Measurements from ENCODE around the gene ALDOB. TPM values are rescaled to one million over a fixed set of nuclear protein-coding genes. Genes with fewer than 3 reads are reported as not detected.

Gene ALDOB
- total and polyA plus RNA-seq, 5 donors from 2014 or later, result not detected

DNA sequence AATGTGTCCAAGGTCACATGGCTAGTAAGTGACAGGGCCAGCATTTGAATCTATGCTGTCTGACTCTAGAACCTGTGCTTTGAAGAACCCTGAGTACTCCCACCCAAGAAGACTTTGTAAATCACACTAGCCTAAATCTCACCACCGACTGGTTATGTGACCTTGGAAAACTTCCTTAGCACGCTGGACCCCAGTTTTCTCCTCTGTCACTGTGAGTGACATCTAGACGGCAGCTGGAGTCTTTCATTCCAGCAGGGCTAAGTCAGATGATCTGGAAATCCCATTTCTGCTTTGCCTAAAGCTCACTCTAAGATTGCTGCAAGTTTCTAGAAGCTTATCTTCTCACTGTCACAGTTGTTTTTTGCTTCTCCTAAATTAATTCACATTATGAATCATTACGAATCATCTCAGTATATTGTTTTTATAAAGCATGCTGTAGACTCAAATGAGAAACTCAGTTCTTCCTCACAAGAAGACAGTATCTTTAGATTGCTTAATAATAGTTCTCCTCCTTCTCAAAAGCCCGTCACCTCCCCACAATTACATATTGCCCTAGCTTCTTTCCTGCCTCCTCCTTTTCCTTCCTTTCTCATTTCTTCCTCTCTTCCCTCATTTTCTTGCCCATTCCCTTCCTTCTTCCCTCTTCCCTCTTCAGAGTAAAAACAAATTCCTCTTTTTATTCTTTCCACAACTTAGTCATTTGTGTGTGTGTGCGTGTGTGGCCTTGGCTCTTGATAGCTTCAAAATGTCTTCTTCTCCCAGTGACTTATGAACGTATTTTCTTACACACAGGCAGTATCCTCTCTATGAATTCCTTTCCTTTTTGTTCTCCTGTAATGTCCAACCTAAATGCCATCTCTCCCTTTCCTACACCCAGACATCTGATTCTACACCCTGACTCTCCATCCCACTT lies 16.8 kb downstream of the ALDOB start:
- no peak for ATAC-seq (ENCODE audit: low read depth in 2 of 2)
- Histone ChIP-seq H3K4me3 (ENCODE audit: low read depth, low read length) (no peak overlapping the region), H3K27me3 (ENCODE audit: control insufficient read depth, insufficient read depth, low read length) (no peaks in the 10 kb centered on the region), H3K9me3 (ENCODE audit: control insufficient read depth in 2 of 2, low read length in 2 of 2) (peaks cover 38 to 42% of the 10 kb centered on the region in 2 experiments), H3K36me3 (ENCODE audit: control insufficient read depth, insufficient read depth, low read length) (no peaks in the 10 kb centered on the region), H3K4me1 (ENCODE audit: control insufficient read depth, insufficient read depth, low read length, poor library complexity, severe bottlenecking) (no peaks in the 10 kb centered on the region), H3K27ac (ENCODE audit: insufficient read depth, low read length, poor library complexity, severe bottlenecking) (no peak overlapping the region)
- no peaks in the 10 kb centered on the region for H3K4me1 Mint-ChIP-seq
- peaks cover 4% of the 10 kb centered on the region for H3K27me3 Mint-ChIP-seq
- H3K27ac Mint-ChIP-seq, result no peak overlapping the region
- H3K9me3 Mint-ChIP-seq, result peaks cover 3 to 55% (median 24%) of the 10 kb centered on the region in 7 donors
- H3K36me3 Mint-ChIP-seq, result peaks cover 6% of the 10 kb centered on the region
- H3K4me3 Mint-ChIP-seq, result no peak overlapping the region
- DNase-seq, result no peak

DNA sequence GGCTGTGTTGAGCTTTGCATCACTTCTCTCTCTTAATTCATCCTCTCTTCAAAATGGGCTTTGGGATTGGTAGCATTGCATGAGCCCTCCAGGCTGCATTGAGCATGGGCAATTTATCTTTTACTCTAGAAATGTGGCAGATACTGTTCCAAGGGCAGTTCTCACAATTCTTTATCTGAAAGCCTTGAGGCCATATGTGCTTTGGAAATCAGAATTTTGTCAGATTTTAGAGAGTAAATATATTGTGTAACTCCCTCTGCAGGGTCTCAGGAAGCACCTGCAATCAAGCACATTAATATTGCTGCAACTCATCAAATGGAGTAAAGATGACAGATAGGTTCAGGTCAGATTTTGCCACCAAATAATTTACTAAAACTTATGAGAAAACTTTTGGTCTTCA lies 17.6 kb downstream of the ALDOB start:
- no peak overlapping the region for H3K4me3 Mint-ChIP-seq

DNA sequence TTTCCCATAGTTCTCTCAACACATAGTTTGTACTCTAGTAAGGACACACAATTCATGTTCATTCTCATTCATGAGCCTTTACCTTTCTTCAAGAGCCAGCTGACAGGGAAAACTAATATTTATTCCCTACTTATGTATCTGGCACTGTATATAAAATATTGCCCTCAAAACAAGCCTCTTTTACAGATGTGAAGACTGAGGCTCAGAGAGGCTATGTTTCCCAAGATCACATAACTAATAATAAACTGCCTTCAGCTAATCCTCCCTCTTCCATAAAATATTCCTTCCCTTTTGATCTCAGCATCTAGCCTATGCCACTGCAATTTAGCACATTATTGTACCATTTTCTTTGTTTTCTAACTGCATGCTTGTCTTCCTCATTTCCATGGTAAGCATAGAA lies 18.2 kb downstream of the ALDOB start:
- DNase-seq, result no peak
- H3K36me3 Mint-ChIP-seq, result peaks cover 15% of the 10 kb centered on the region
- ATAC-seq (ENCODE audit: low read depth in 2 of 2), result no peak

More for the DNA sequence above, 17.6 kb downstream of the ALDOB start:
- no peak for ATAC-seq (ENCODE audit: low read depth in 2 of 2)
- no peak for DNase-seq
- no peaks in the 10 kb centered on the region for H3K4me1 Mint-ChIP-seq
- H3K9me3 Mint-ChIP-seq, result peaks cover 6 to 59% (median 28%) of the 10 kb centered on the region in 7 donors
- Histone ChIP-seq H3K9me3 (ENCODE audit: control insufficient read depth in 2 of 2, low read length in 2 of 2) (peaks cover 45 to 50% of the 10 kb centered on the region in 2 experiments), H3K27me3 (ENCODE audit: control insufficient read depth, insufficient read depth, low read length) (no peaks in the 10 kb centered on the region), H3K4me3 (ENCODE audit: low read depth, low read length) (no peak overlapping the region), H3K4me1 (ENCODE audit: control insufficient read depth, insufficient read depth, low read length, poor library complexity, severe bottlenecking) (no peaks in the 10 kb centered on the region), H3K36me3 (ENCODE audit: control insufficient read depth, insufficient read depth, low read length) (no peaks in the 10 kb centered on the region), H3K27ac (ENCODE audit: insufficient read depth, low read length, poor library complexity, severe bottlenecking) (no peak overlapping the region)
- H3K36me3 Mint-ChIP-seq, result peaks cover 11% of the 10 kb centered on the region
- H3K27ac Mint-ChIP-seq, result peak overlapping the region in 1 of 3 donors; percentile 12
- no peaks in the 10 kb centered on the region for H3K27me3 Mint-ChIP-seq

DNA sequence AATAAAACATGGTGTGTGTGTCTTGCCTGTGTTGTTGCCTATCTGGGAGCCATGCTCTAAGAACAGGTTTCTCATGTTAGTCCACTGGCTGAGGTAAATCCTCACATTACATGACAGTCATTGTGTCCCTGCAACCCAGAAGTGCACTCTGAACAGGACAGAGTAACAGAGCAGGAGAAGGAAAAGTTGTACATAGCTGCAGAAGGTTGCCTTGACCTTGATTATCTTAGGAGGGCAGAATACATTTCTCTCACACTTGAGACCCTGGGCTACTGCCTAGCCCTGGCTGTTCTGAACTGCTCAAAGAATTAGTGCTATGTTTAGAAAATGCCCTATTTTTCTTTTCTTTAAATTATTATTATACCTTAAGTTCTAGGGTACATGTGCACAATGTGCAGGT lies 20.0 kb downstream of the ALDOB start:
- Histone ChIP-seq H3K9me3 (ENCODE audit: control insufficient read depth in 2 of 2, low read length in 2 of 2) (peaks cover 55 to 73% of the 10 kb centered on the region in 2 experiments), H3K36me3 (ENCODE audit: control insufficient read depth, insufficient read depth, low read length) (no peaks in the 10 kb centered on the region), H3K4me1 (ENCODE audit: control insufficient read depth, insufficient read depth, low read length, poor library complexity, severe bottlenecking) (no peaks in the 10 kb centered on the region), H3K27ac (ENCODE audit: insufficient read depth, low read length, poor library complexity, severe bottlenecking) (no peak overlapping the region), H3K4me3 (ENCODE audit: low read depth, low read length) (no peak overlapping the region), H3K27me3 (ENCODE audit: control insufficient read depth, insufficient read depth, low read length) (no peaks in the 10 kb centered on the region)
- H3K9me3 Mint-ChIP-seq, result peaks cover 6 to 72% (median 36%) of the 10 kb centered on the region in 7 donors
- H3K4me3 Mint-ChIP-seq, result no peak overlapping the region
- DNase-seq, result no peak
- H3K36me3 Mint-ChIP-seq, result peaks cover 15% of the 10 kb centered on the region
- no peaks in the 10 kb centered on the region for H3K27me3 Mint-ChIP-seq
- no peak for ATAC-seq (ENCODE audit: low read depth in 2 of 2)
- H3K4me1 Mint-ChIP-seq, result no peaks in the 10 kb centered on the region
- no peak overlapping the region for H3K27ac Mint-ChIP-seq

More for the DNA sequence above, 18.2 kb downstream of the ALDOB start:
- Histone ChIP-seq H3K9me3 (ENCODE audit: control insufficient read depth in 2 of 2, low read length in 2 of 2) (peaks cover 48 to 55% of the 10 kb centered on the region in 2 experiments), H3K36me3 (ENCODE audit: control insufficient read depth, insufficient read depth, low read length) (no peaks in the 10 kb centered on the region), H3K4me1 (ENCODE audit: control insufficient read depth, insufficient read depth, low read length, poor library complexity, severe bottlenecking) (no peaks in the 10 kb centered on the region), H3K27ac (ENCODE audit: insufficient read depth, low read length, poor library complexity, severe bottlenecking) (no peak overlapping the region), H3K27me3 (ENCODE audit: control insufficient read depth, insufficient read depth, low read length) (no peaks in the 10 kb centered on the region), H3K4me3 (ENCODE audit: low read depth, low read length) (no peak overlapping the region)
- H3K27me3 Mint-ChIP-seq, result no peaks in the 10 kb centered on the region
- no peak overlapping the region for H3K27ac Mint-ChIP-seq
- no peaks in the 10 kb centered on the region for H3K4me1 Mint-ChIP-seq
- peaks cover 6 to 64% (median 32%) of the 10 kb centered on the region in 7 donors for H3K9me3 Mint-ChIP-seq
- H3K4me3 Mint-ChIP-seq, result no peak overlapping the region

DNA sequence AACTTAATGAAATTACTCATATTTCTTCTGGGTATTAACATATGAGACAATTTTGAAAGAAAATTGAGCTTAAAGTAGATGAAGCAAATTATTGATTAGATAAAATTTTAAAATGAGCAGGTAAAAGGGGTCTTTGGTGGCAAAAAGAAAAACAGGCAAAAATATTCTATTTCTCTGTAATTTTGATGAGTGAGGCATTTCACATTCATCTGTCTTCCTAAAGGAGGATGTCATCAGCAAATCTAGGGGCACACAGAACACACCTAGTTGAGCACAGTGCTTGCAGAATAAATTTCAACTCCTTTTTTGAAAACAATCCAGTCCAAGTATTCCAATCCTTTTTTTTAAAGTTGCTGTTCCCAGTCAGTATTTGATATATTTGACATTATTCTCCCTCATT lies 20.7 kb downstream of the ALDOB start:
- Mint-ChIP-seq H3K4me3 (no peak overlapping the region), H3K4me1 (no peaks in the 10 kb centered on the region), H3K36me3 (peaks cover 15% of the 10 kb centered on the region), H3K27me3 (no peaks in the 10 kb centered on the region), H3K27ac (no peak overlapping the region), H3K9me3 (peaks cover 6 to 71% (median 34%) of the 10 kb centered on the region in 7 donors)
- Histone ChIP-seq H3K9me3 (ENCODE audit: control insufficient read depth in 2 of 2, low read length in 2 of 2) (peaks cover 61 to 80% of the 10 kb centered on the region in 2 experiments), H3K36me3 (ENCODE audit: control insufficient read depth, insufficient read depth, low read length) (no peaks in the 10 kb centered on the region), H3K27ac (ENCODE audit: insufficient read depth, low read length, poor library complexity, severe bottlenecking) (no peak overlapping the region), H3K4me3 (ENCODE audit: low read depth, low read length) (no peak overlapping the region), H3K27me3 (ENCODE audit: control insufficient read depth, insufficient read depth, low read length) (no peaks in the 10 kb centered on the region), H3K4me1 (ENCODE audit: control insufficient read depth, insufficient read depth, low read length, poor library complexity, severe bottlenecking) (no peaks in the 10 kb centered on the region)
- DNase-seq (no peak), ATAC-seq (ENCODE audit: low read depth in 2 of 2) (no peak)

DNA sequence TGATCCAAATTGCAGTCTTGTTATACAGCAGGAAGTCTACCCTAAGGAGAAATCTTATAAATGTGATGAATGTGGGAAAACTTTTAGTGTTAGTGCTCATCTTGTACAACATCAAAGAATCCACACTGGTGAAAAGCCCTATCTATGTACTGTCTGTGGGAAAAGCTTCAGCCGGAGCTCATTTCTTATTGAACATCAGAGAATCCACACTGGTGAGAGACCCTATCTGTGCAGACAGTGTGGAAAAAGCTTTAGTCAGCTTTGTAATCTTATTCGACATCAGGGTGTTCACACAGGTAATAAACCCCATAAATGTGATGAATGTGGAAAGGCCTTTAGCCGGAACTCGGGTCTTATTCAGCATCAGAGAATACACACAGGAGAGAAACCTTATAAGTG lies 26.5 kb downstream of the ALDOB start:
- no peak for ATAC-seq (ENCODE audit: low read depth in 2 of 2)
- Mint-ChIP-seq H3K27ac (no peak overlapping the region), H3K36me3 (peaks cover 59% of the 10 kb centered on the region), H3K4me1 (peaks cover 0 to 12% (median 5%) of the 10 kb centered on the region in 4 donors), H3K27me3 (no peaks in the 10 kb centered on the region), H3K9me3 (peaks cover 14 to 82% (median 42%) of the 10 kb centered on the region in 7 donors), H3K4me3 (no peak overlapping the region)
- Histone ChIP-seq H3K4me1 (ENCODE audit: control insufficient read depth, insufficient read depth, low read length, poor library complexity, severe bottlenecking) (no peaks in the 10 kb centered on the region), H3K27ac (ENCODE audit: insufficient read depth, low read length, poor library complexity, severe bottlenecking) (no peak overlapping the region), H3K27me3 (ENCODE audit: control insufficient read depth, insufficient read depth, low read length) (no peaks in the 10 kb centered on the region), H3K4me3 (ENCODE audit: low read depth, low read length) (no peak overlapping the region), H3K36me3 (ENCODE audit: control insufficient read depth, insufficient read depth, low read length) (peaks cover 46% of the 10 kb centered on the region), H3K9me3 (ENCODE audit: control insufficient read depth in 2 of 2, low read length in 2 of 2) (peaks cover 79 to 95% of the 10 kb centered on the region in 2 experiments)
- DNase-seq, result no peak

DNA sequence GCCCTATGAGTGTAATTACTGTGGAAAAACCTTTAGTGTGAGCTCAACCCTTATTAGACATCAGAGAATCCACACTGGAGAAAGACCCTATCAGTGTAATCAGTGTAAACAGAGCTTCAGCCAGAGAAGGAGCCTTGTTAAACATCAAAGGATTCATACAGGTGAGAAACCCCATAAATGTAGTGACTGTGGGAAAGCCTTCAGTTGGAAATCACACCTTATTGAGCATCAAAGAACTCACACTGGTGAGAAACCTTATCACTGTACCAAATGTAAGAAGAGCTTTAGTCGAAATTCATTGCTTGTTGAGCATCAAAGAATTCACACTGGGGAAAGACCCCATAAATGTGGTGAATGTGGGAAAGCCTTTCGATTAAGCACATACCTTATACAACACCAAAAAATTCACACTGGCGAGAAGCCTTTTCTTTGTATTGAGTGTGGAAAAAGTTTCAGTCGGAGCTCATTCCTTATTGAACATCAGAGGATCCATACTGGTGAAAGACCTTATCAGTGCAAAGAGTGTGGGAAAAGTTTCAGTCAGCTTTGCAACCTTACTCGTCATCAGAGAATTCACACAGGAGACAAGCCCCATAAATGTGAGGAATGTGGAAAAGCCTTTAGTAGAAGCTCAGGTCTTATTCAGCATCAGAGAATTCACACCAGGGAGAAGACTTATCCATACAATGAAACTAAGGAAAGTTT lies 27.0 kb downstream of the ALDOB start:
- H3K27ac Mint-ChIP-seq, result no peak overlapping the region
- Histone ChIP-seq H3K4me1 (ENCODE audit: control insufficient read depth, insufficient read depth, low read length, poor library complexity, severe bottlenecking) (no peaks in the 10 kb centered on the region), H3K27ac (ENCODE audit: insufficient read depth, low read length, poor library complexity, severe bottlenecking) (no peak overlapping the region), H3K4me3 (ENCODE audit: low read depth, low read length) (no peak overlapping the region), H3K9me3 (ENCODE audit: control insufficient read depth in 2 of 2, low read length in 2 of 2) (peaks cover 80 to 95% of the 10 kb centered on the region in 2 experiments), H3K27me3 (ENCODE audit: control insufficient read depth, insufficient read depth, low read length) (no peaks in the 10 kb centered on the region), H3K36me3 (ENCODE audit: control insufficient read depth, insufficient read depth, low read length) (peaks cover 51% of the 10 kb centered on the region)
- peaks cover 14 to 83% (median 39%) of the 10 kb centered on the region in 7 donors for H3K9me3 Mint-ChIP-seq
- DNase-seq (no peak), ATAC-seq (ENCODE audit: low read depth in 2 of 2) (no peak)
- peaks cover 0 to 17% (median 8%) of the 10 kb centered on the region in 4 donors for H3K4me1 Mint-ChIP-seq
- no peaks in the 10 kb centered on the region for H3K27me3 Mint-ChIP-seq
- peaks cover 61% of the 10 kb centered on the region for H3K36me3 Mint-ChIP-seq
- no peak overlapping the region for H3K4me3 Mint-ChIP-seq

Data from CD4-positive, CD25-positive, alpha-beta regulatory T cell (primary cell).